K562 (cell line): Measurements from ENCODE around the gene SEC63. TPM values are rescaled to one million over a fixed set of nuclear protein-coding genes. Genes with fewer than 3 reads are reported as not detected.

Experiments used
- AFF1 ChIP-seq, 2 experiments: fragments of 450-650 bp; IDR thresholded peaks; 2 replicates each; pipeline ENCODE4 v1.6.1; 2018; ENCODE audit warnings: mild to moderate bottlenecking in 2 of 2, low read depth in 1 of 2; ENCODE audit not compliant: partially characterized antibody in 2 of 2
- ARID4B ChIP-seq: sonication (generic); formaldehyde crosslinking; IDR thresholded peaks from 2 replicates; pipeline ENCODE4 v1.8.0; 2022; ENCODE audit warnings: mild to moderate bottlenecking, missing genetic modification reagents
- CHCHD3 ChIP-seq: fragments of 250-450 bp; sonication (Bioruptor Pico); IDR thresholded peaks from 2 replicates; pipeline ENCODE4 v2.1.2; 2022; ENCODE audit warnings: mild to moderate bottlenecking
- EGR1 ChIP-seq: fragments of 450-650 bp; conservative IDR thresholded peaks from 2 replicates; pipeline ENCODE4 v1.6.1; 2017; ENCODE audit warnings: mild to moderate bottlenecking
- HDAC1 ChIP-seq, 2 experiments: fragments of 450-650 bp; IDR thresholded peaks; 2 replicates each; pipeline ENCODE4 v1.6.1; 2016 to 2017; ENCODE audit warnings: inconsistent platforms in 1 of 2, mild to moderate bottlenecking in 1 of 2, moderate library complexity in 1 of 2
- MLLT1 ChIP-seq, 2 experiments: fragments of 450-650 bp; IDR thresholded peaks; 2 replicates each; pipeline ENCODE4 v1.6.1; 2016
- PHF8 ChIP-seq: fragments of 200-600 bp; sonication (generic); IDR thresholded peaks from 2 replicates; pipeline ENCODE4 v1.6.1; 2012; ENCODE audit warnings: mixed run types, mild to moderate bottlenecking, inconsistent platforms, low read length, moderate library complexity, borderline replicate concordance
- POLR2B ChIP-seq: fragments of 450-650 bp; IDR thresholded peaks from 2 replicates; pipeline ENCODE4 v1.6.1; 2018; ENCODE audit warnings: low read depth; ENCODE audit not compliant: partially characterized antibody
- RBM25 ChIP-seq: fragments of 200-400 bp; formaldehyde crosslinking; IDR thresholded peaks from 2 replicates; pipeline ENCODE4 v1.6.1; 2018; ENCODE audit warnings: low read length, low read depth, moderate library complexity; ENCODE audit not compliant: severe bottlenecking
- RNF2 ChIP-seq: sonication (generic); IDR thresholded peaks from 2 replicates; pipeline ENCODE4 v1.6.1; 2016
- SAFB ChIP-seq: fragments of 200-400 bp; formaldehyde crosslinking; IDR thresholded peaks from 2 replicates; pipeline ENCODE4 v1.6.1; 2017; ENCODE audit warnings: low read depth, low read length, borderline replicate concordance
- TAF7 ChIP-seq: fragments of 450-650 bp; IDR thresholded peaks from 2 replicates; pipeline ENCODE4 v1.6.1; 2016; ENCODE audit warnings: missing genetic modification characterization, missing compliant biosample characterization
- TCF15 ChIP-seq: fragments of 250-450 bp; sonication (Bioruptor Pico); IDR thresholded peaks from 2 replicates; pipeline ENCODE4 v1.8.0; 2022; ENCODE audit warnings: moderate library complexity, mild to moderate bottlenecking, inconsistent platforms
- YY1 ChIP-seq, 3 experiments: IDR thresholded peaks; 2 replicates each; pipeline ENCODE4 v1.6.1; 2011; ENCODE audit warnings: low read length in 2 of 3, mild to moderate bottlenecking in 2 of 3, moderate library complexity in 2 of 3, borderline replicate concordance in 1 of 3, control low read depth in 1 of 3, low read depth in 1 of 3; ENCODE audit not compliant: insufficient read depth in 3 of 3, insufficient replicate concordance in 2 of 3, control insufficient read depth in 1 of 3, insufficient read length in 1 of 3; ENCODE audit errors: extremely low read depth in 1 of 3
- ZNF76 ChIP-seq: fragments of 250-450 bp; sonication (Bioruptor Pico); IDR thresholded peaks from 2 replicates; pipeline ENCODE4 v1.4.0; 2020; ENCODE audit warnings: mild to moderate bottlenecking, moderate library complexity, borderline replicate concordance
- polyA plus RNA-seq, 8 experiments: library from polyadenylated mRNA; depleted of rRNA in 4 of 8; stranded (reverse) in 5 of 8; unstranded in 3 of 8; fragments of >200 nt; fragmentation: Nextera tagmentation in 2 of 8; fragmentation: Illumina TruSeq in 1 of 8; extraction: Ambion mirVana in 2 of 8; extraction: Trizol in 1 of 8; gene quantifications; 2 replicates each; pipeline versions ENCODE4 v1.2.1 to v1.2.3, GENCODE V29; 2011 to 2014; ENCODE audit warnings: inconsistent platforms in 1 of 8, missing spikeins in 1 of 8
- total RNA-seq, 7 experiments: library from RNA; depleted of rRNA in 6 of 7; stranded (reverse); fragments of >200 nt in 6 of 7; fragmentation: Illumina TruSeq in 2 of 7; extraction: Trizol in 2 of 7; gene quantifications; 2 replicates each; pipeline versions ENCODE4 v1.2.1 to v1.2.3, GENCODE V29; 2011 to 2021; ENCODE audit warnings: low replicate concordance in 1 of 7

The SEC63 gene
- total and polyA plus RNA-seq, 9 of the 15 experiments (the other 6 are each of a cell fraction or from before 2014, with no cell fraction given) = 13.8 to 74.6 (median 28.4) TPM

DNA sequence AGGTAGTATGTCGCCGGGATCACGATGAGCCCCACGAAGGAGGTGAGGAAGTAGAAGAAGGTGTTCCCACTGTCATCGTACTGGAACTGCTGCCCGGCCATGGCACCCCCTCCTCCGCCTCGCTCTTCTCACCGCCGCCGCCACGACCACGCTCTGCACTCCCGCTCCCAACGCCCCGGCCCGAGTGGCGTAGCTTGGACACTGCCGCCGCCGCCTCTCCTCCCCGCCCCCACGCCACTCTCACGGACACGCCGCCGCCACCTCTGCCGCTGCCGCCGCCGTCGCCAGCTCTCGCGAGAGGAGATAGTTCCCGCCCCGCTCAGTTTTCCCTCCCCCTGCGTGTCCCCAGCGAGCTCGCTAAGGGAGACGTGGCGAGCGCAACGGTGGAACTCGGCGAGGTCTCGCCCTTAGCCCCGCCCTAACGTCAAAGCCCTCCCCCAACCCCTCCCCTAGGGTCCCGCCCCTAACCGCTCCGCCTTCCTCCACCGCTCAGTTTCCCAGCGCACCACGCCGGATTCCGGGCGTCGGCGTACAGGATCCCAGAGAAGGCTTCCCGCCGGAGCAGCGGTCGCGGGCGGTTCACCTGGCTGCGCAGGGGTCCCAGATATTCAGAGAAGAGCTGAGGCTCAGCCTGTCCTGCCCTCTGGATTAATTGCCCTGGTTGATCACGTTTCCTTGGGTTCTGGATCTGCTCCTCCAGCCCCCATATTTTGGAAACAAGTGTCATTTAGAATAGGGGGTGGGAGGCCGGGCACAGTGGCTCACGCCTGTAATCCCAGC lies at the start of gene SEC63 (continued):
- TF ChIP-seq ARID4B (CRISPR knock-in tag) (peak; percentile 76; the same call in 1 of the 2 replicates), MLLT1 (IDR thresholded peaks at IDR 0.05) (peak; percentile 7 to 44; a peak in 2 of 4 replicates), HDAC1 (IDR thresholded peaks at IDR 0.05) (peak in 1 of 2 experiments; percentile 69; a peak in 2 of 4 replicates), TCF15 (CRISPR knock-in tag) (no peak), RNF2 (0 out of 2 replicates have a peak, but pooled peaks have one; percentile 16), POLR2B (peak; percentile 71), CHCHD3 (CRISPR knock-in tag) (0 out of 2 replicates have a peak, but pooled peaks have one; percentile 13), PHF8 (peak; percentile 93), RBM25 (peak; percentile 92), TAF7 (tag) (0 out of 2 replicates have a peak, but pooled peaks have one; percentile 51), AFF1 (IDR thresholded peaks at IDR 0.05; ENCODE audit: low read depth in 1 of 2, partially characterized antibody in 2 of 2) (peak in 1 of 2 experiments; percentile 33), SAFB (peak; percentile 93), ZNF76 (CRISPR knock-in tag) (peak; percentile 53; the same call in 1 of the 2 replicates), EGR1 (peak; percentile 85), YY1 (IDR thresholded peaks at IDR 0.05; ENCODE audit: borderline replicate concordance in 1 of 3, control insufficient read depth in 1 of 3, extremely low read depth in 1 of 3, insufficient read depth in 3 of 3, insufficient read length in 1 of 3, insufficient replicate concordance in 2 of 3, low read depth in 1 of 3, low read length in 2 of 3) (peak in 2 of 3 experiments; percentile 41 to 60)
